ENCODE data around the gene SYCP3.

Gene SYCP3

DNA sequence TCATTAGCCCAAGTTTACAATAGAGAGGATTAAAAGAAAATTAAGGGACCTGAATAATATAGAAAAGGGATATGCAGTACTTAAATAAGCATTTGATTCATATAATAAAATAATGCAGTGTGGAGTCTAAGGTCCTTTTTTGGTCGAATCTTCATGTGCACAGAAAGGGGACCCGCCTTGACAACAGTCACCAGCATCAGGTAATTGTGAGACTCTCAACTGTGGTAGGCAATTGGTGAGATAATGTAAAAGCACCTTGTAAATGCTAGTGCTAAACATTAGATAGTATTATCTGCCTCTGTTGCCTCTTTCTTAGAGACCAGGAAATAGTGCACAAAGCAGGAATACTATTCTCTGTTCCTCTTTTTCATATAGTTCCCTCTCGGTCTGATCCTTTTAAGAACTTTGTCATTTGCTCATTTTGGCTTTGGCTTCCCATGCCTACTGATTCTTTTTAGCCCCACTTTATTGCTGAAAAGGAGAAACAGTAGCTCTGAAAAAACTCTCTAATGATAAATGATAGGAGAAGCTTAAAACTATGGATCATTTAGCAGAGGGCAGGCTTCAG lies 24.3 kb downstream of the SYCP3 start:
- TF ChIP-seq, protein P1, sequence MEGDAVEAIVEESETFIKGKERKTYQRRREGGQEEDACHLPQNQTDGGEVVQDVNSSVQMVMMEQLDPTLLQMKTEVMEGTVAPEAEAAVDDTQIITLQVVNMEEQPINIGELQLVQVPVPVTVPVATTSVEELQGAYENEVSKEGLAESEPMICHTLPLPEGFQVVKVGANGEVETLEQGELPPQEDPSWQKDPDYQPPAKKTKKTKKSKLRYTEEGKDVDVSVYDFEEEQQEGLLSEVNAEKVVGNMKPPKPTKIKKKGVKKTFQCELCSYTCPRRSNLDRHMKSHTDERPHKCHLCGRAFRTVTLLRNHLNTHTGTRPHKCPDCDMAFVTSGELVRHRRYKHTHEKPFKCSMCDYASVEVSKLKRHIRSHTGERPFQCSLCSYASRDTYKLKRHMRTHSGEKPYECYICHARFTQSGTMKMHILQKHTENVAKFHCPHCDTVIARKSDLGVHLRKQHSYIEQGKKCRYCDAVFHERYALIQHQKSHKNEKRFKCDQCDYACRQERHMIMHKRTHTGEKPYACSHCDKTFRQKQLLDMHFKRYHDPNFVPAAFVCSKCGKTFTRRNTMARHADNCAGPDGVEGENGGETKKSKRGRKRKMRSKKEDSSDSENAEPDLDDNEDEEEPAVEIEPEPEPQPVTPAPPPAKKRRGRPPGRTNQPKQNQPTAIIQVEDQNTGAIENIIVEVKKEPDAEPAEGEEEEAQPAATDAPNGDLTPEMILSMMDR (IDR thresholded peaks at IDR 0.05; ENCODE audit: control extremely low read depth, extremely low read depth, low read depth, missing control alignments): no peak
- DNase-seq (ENCODE audit: extremely low spot score): no peak
- ChIA-PET CTCF (interaction anchor here (0.7 to 1.0 kb wide), 2 partner anchors 8 to 10 kb away, joined by 3 to 4 read pairs; no protein-coding TSS in a partner anchor), POLR2A (no interaction called here)

DNA sequence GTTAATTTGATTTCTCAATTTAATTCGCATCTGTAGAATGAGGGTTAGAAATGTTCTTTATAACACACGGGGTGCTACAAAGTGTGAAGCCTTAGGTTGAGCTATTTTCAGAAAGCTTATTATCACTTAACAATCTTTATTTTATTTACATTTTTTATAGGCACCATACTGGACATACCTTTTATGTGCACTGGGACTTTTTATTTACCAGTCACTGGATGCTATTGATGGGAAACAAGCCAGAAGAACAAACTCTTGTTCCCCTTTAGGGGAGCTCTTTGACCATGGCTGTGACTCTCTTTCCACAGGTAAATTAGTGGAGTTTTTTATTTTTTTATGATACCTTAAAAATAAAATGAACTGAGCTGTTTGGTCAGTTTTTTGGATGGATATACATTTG lies 25.3 kb downstream of the SYCP3 start:
- TF ChIP-seq, protein P1 (IDR thresholded peaks at IDR 0.05; ENCODE audit: control extremely low read depth, extremely low read depth, low read depth, missing control alignments): no peak
- ChIA-PET CTCF (interaction anchor here (1.2 to 1.5 kb wide), 2 partner anchors 16 to 143 kb away, joined by 3 to 5 read pairs; no protein-coding TSS in a partner anchor), POLR2A (no interaction called here)
- no peak for DNase-seq (ENCODE audit: extremely low spot score)

DNA sequence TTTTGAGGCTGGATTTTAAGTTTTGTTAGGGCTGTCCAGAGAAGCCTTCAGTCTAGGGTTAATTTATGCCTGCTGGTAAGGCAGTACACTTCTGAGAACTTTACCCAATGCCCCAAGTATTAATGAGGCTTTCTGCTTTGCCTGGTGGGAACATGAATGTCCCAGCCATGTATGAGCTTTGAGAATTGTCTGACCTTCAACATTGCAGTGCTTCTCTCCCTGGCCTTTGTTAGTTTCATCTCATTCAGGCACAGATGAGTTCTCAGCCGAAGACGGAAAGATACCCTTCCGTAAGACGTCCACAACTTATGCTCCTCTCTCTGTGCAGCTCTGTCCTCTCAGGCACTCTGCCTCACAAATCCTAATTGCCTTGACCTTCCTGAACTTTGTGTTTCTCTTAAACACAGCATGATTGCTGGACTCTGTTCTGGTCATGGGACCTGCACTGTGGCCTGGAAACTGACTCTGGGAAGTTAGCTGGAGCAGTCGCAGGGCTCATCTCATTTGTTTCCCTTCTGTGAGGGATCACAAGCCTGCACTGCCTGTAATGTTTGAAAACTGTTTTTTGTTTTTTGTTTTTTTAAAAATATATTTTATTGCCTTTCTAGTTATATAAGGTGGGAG lies 26.1 kb downstream of the SYCP3 start:
- ChIA-PET POLR2A (no interaction called here), CTCF (interaction anchor here (1.2 to 1.5 kb wide), 2 partner anchors 15 to 142 kb away, joined by 3 to 5 read pairs; no protein-coding TSS in a partner anchor)
- TF ChIP-seq, protein P1 (IDR thresholded peaks at IDR 0.05; ENCODE audit: control extremely low read depth, extremely low read depth, low read depth, missing control alignments): no peak
- DNase-seq (ENCODE audit: extremely low spot score): no peak

- ChIA-PET CTCF (interaction anchor here (1.0 kb wide), 1 partner anchor 9 kb away, joined by 3 read pairs; no protein-coding TSS in a partner anchor), POLR2A (no interaction called here)
- DNase-seq (ENCODE audit: extremely low spot score): no peak
- TF ChIP-seq, protein P1 (IDR thresholded peaks at IDR 0.05; ENCODE audit: control extremely low read depth, extremely low read depth, low read depth, missing control alignments): no peak
Measured at GRCh38 chr12:101710288-101710687, 29.0 kb downstream of the SYCP3 start.

- DNase-seq (ENCODE audit: extremely low spot score): no peak
- TF ChIP-seq, protein P1 (IDR thresholded peaks at IDR 0.05; ENCODE audit: control extremely low read depth, extremely low read depth, low read depth, missing control alignments): no peak
- POLR2A ChIA-PET: no interaction called here
- CTCF ChIA-PET: interaction anchor here (1.0 to 2.5 kb wide), 4 partner anchors 8 to 52 kb away, joined by 3 to 12 read pairs (median 4); partner anchors contain the start of gene CHPT1
Measured at GRCh38 chr12:101707131-101707782, 32.0 kb downstream of the SYCP3 start.

GRCh38 chr12:101706403-101706802 lies 32.9 kb downstream of the SYCP3 start:
- TF ChIP-seq, protein P1 (IDR thresholded peaks at IDR 0.05; ENCODE audit: control extremely low read depth, extremely low read depth, low read depth, missing control alignments): no peak
- CTCF ChIA-PET: interaction anchor here (0.6 to 1.2 kb wide), 3 partner anchors 9 to 61 kb away, joined by 3 to 4 read pairs (median 3); no protein-coding TSS in a partner anchor
- no peak for DNase-seq (ENCODE audit: extremely low spot score)
- POLR2A ChIA-PET: no interaction called here

Data from GM10248 (cell line).